WTC11 (cell line): ENCODE results near the gene MRPL55. TPM values are rescaled to one million over a fixed set of nuclear protein-coding genes. Genes with fewer than 3 reads are reported as not detected.

Source experiments
- ATAC-seq: fragments of 200-7000 bp; cut with Tn5 transposase; 2 replicates; pipeline ENCODE4 v1.10.0; 2021; ENCODE audit warnings: mild to moderate bottlenecking, moderate library complexity
- CTCF ChIA-PET: fragments of 300-600 bp; sonication (Branson Sonifier 250); formaldehyde crosslinking; loops from one replicate; lab custom pipeline; 2021; ENCODE audit warnings: antibody characterized with exemption; lab: Charles Lee
- POLR2A ChIA-PET: fragments of 350-600 bp; sonication (Branson Sonifier 250); formaldehyde crosslinking; loops from one replicate; lab custom pipeline; 2021; ENCODE audit warnings: antibody characterized with exemption; lab: Charles Lee
- DNase-seq: peaks from one replicate; pipeline ENCODE4 v3.0.0; 2021; ENCODE audit warnings: low spot score
- H3K27ac Mint-ChIP-seq: 2 replicates; pipeline ENCODE4 v1.8.0; 2021; ENCODE audit warnings: mixed read lengths
- H3K27me3 Mint-ChIP-seq: 2 replicates; pipeline ENCODE4 v1.8.0; 2021; ENCODE audit warnings: low read depth, mild to moderate bottlenecking, moderate library complexity, mixed read lengths
- H3K36me3 Mint-ChIP-seq: 2 replicates; pipeline ENCODE4 v1.8.0; 2021; ENCODE audit warnings: mixed read lengths
- H3K4me1 Mint-ChIP-seq: 2 replicates; pipeline ENCODE4 v1.8.0; 2022; ENCODE audit warnings: mixed read lengths
- H3K4me3 Mint-ChIP-seq: 2 replicates; pipeline ENCODE4 v1.8.0; 2021; ENCODE audit warnings: mild to moderate bottlenecking, moderate library complexity, mixed read lengths
- H3K9me3 Mint-ChIP-seq: 2 replicates; pipeline ENCODE4 v1.8.0; 2021; ENCODE audit warnings: mixed read lengths
- ZBTB43 ChIP-seq: sonication (generic); formaldehyde crosslinking; IDR thresholded peaks from 2 replicates; pipeline ENCODE4 v1.8.1; 2023; ENCODE audit warnings: mild to moderate bottlenecking, missing genetic modification reagents
- ZNF281 ChIP-seq: sonication (generic); formaldehyde crosslinking; IDR thresholded peaks from 2 replicates; pipeline ENCODE4 v1.8.0; 2023; ENCODE audit warnings: mild to moderate bottlenecking, missing genetic modification reagents
- ZNF317 ChIP-seq: sonication (generic); formaldehyde crosslinking; IDR thresholded peaks from 2 replicates; pipeline ENCODE4 v1.8.1; 2023; ENCODE audit warnings: low read depth, mild to moderate bottlenecking, moderate library complexity, missing genetic modification reagents, borderline replicate concordance
- ZNF396 ChIP-seq: fragments of 250-450 bp; sonication (Bioruptor Pico); IDR thresholded peaks from 2 replicates; pipeline ENCODE4 v1.8.0; 2021; ENCODE audit warnings: mild to moderate bottlenecking, moderate library complexity, borderline replicate concordance
- ZNF532 ChIP-seq: fragments of 250-450 bp; sonication (Bioruptor Pico); IDR thresholded peaks from 2 replicates; pipeline ENCODE4 v1.9.0; 2021; ENCODE audit warnings: mild to moderate bottlenecking, borderline replicate concordance
- total RNA-seq: library from RNA; stranded (reverse); gene quantifications from 3 replicates; pipeline ENCODE4 v1.2.3, GENCODE V29; 2021
- TF ChIP-seq, protein P1 (sequence below): sonication (generic); formaldehyde crosslinking; IDR thresholded peaks from 2 replicates; pipeline ENCODE4 v1.8.0; 2022; ENCODE audit warnings: missing genetic modification reagents
- TF ChIP-seq, protein P2 (sequence below): fragments of 200-600 bp; IDR thresholded peaks from 2 replicates; pipeline ENCODE4 v1.8.0; 2022; ENCODE audit warnings: antibody characterized with exemption
- TF ChIP-seq, protein P3 (sequence below): sonication (generic); formaldehyde crosslinking; conservative IDR thresholded peaks from 2 replicates; pipeline ENCODE4 v1.8.1; 2023; ENCODE audit warnings: mild to moderate bottlenecking, low read depth, missing genetic modification reagents, moderate library complexity
- TF ChIP-seq, protein P4 (sequence below): sonication (generic); formaldehyde crosslinking; IDR thresholded peaks from 2 replicates; pipeline ENCODE4 v1.8.0; 2023; ENCODE audit warnings: missing genetic modification reagents

MRPL55 gene
- total RNA-seq, 1 experiment from 2014 or later, result 66.9 TPM

DNA sequence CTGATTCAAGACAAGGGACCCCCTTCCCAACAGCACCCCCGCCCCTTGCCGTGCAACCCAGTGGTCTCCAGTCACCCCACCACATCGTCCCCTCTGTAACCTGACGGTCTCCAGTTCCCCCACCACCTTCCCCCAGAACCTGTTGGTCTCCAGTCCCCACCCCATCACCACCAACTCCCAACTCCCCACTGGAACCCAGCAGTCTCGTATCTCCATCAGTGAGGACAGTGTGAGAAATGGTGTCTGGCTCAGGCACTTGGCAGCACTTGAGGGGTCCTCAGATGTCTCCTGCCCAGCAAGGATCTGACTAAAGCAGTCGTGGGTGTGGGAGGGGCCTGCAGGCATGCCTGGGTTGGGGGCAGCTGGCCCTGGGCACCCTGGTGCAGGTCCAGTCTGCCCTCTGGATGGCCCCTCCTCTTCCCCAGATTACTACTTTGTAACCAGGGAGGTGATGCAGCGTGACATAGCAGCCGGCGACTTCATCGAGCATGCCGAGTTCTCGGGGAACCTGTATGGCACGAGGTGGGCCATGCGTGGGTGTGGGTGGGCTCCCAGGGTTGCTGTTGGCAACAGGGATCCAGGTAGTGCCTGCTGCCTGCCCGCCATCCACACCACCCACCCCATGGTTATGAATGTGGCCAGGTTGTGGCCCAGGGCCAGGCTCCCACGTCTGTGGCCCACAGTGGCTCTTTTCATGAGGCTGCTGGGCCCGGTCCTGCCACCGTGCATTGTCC lies 37.5 kb upstream of the MRPL55 start:
- TF ChIP-seq, protein P1, sequence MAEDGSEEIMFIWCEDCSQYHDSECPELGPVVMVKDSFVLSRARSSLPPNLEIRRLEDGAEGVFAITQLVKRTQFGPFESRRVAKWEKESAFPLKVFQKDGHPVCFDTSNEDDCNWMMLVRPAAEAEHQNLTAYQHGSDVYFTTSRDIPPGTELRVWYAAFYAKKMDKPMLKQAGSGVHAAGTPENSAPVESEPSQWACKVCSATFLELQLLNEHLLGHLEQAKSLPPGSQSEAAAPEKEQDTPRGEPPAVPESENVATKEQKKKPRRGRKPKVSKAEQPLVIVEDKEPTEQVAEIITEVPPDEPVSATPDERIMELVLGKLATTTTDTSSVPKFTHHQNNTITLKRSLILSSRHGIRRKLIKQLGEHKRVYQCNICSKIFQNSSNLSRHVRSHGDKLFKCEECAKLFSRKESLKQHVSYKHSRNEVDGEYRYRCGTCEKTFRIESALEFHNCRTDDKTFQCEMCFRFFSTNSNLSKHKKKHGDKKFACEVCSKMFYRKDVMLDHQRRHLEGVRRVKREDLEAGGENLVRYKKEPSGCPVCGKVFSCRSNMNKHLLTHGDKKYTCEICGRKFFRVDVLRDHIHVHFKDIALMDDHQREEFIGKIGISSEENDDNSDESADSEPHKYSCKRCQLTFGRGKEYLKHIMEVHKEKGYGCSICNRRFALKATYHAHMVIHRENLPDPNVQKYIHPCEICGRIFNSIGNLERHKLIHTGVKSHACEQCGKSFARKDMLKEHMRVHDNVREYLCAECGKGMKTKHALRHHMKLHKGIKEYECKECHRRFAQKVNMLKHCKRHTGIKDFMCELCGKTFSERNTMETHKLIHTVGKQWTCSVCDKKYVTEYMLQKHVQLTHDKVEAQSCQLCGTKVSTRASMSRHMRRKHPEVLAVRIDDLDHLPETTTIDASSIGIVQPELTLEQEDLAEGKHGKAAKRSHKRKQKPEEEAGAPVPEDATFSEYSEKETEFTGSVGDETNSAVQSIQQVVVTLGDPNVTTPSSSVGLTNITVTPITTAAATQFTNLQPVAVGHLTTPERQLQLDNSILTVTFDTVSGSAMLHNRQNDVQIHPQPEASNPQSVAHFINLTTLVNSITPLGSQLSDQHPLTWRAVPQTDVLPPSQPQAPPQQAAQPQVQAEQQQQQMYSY (CRISPR knock-in tag), result no peak
- no peak for TF ChIP-seq ZNF532
- TF ChIP-seq, protein P2, sequence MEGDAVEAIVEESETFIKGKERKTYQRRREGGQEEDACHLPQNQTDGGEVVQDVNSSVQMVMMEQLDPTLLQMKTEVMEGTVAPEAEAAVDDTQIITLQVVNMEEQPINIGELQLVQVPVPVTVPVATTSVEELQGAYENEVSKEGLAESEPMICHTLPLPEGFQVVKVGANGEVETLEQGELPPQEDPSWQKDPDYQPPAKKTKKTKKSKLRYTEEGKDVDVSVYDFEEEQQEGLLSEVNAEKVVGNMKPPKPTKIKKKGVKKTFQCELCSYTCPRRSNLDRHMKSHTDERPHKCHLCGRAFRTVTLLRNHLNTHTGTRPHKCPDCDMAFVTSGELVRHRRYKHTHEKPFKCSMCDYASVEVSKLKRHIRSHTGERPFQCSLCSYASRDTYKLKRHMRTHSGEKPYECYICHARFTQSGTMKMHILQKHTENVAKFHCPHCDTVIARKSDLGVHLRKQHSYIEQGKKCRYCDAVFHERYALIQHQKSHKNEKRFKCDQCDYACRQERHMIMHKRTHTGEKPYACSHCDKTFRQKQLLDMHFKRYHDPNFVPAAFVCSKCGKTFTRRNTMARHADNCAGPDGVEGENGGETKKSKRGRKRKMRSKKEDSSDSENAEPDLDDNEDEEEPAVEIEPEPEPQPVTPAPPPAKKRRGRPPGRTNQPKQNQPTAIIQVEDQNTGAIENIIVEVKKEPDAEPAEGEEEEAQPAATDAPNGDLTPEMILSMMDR, result no peak
- no peak for TF ChIP-seq ZBTB43 (CRISPR knock-in tag)
- Mint-ChIP-seq H3K36me3 (no peaks in the 10 kb centered on the region), H3K9me3 (no peaks in the 10 kb centered on the region), H3K4me1 (peaks cover 2% of the 10 kb centered on the region; the same call in 1 of the 2 replicates), H3K27me3 (no peaks in the 10 kb centered on the region), H3K27ac (no peak overlapping the region), H3K4me3 (no peak overlapping the region)
- CTCF ChIA-PET, result no interaction called here
- DNase-seq (no peak), ATAC-seq (no peak)
- POLR2A ChIA-PET, result no interaction called here

GRCh38 chr1:228145463-228146416 lies 36.6 kb upstream of the MRPL55 start:
- Mint-ChIP-seq H3K36me3 (no peaks in the 10 kb centered on the region), H3K4me3 (no peak overlapping the region), H3K9me3 (no peaks in the 10 kb centered on the region), H3K27me3 (no peaks in the 10 kb centered on the region), H3K27ac (no peak overlapping the region), H3K4me1 (peaks cover 10% of the 10 kb centered on the region; the same call in 1 of the 2 replicates)
- TF ChIP-seq ZNF281, result no peak
- TF ChIP-seq, protein P3, sequence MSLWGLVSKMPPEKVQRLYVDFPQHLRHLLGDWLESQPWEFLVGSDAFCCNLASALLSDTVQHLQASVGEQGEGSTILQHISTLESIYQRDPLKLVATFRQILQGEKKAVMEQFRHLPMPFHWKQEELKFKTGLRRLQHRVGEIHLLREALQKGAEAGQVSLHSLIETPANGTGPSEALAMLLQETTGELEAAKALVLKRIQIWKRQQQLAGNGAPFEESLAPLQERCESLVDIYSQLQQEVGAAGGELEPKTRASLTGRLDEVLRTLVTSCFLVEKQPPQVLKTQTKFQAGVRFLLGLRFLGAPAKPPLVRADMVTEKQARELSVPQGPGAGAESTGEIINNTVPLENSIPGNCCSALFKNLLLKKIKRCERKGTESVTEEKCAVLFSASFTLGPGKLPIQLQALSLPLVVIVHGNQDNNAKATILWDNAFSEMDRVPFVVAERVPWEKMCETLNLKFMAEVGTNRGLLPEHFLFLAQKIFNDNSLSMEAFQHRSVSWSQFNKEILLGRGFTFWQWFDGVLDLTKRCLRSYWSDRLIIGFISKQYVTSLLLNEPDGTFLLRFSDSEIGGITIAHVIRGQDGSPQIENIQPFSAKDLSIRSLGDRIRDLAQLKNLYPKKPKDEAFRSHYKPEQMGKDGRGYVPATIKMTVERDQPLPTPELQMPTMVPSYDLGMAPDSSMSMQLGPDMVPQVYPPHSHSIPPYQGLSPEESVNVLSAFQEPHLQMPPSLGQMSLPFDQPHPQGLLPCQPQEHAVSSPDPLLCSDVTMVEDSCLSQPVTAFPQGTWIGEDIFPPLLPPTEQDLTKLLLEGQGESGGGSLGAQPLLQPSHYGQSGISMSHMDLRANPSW (CRISPR knock-in tag), result no peak
- no peak for TF ChIP-seq ZNF396 (CRISPR knock-in tag)
- no peak for TF ChIP-seq ZNF317 (CRISPR knock-in tag)
- TF ChIP-seq, protein P4, sequence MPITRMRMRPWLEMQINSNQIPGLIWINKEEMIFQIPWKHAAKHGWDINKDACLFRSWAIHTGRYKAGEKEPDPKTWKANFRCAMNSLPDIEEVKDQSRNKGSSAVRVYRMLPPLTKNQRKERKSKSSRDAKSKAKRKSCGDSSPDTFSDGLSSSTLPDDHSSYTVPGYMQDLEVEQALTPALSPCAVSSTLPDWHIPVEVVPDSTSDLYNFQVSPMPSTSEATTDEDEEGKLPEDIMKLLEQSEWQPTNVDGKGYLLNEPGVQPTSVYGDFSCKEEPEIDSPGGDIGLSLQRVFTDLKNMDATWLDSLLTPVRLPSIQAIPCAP (CRISPR knock-in tag), result no peak
- TF ChIP-seq, protein P2, result no peak
- CTCF ChIA-PET, result no interaction called here
- no peak for DNase-seq
- no peak for ATAC-seq
- POLR2A ChIA-PET, result no interaction called here
